OCI-LY1 (cell line): ENCODE results near the gene TPCN2.

Experiments
- CTCF ChIP-seq: fragments of 200-600 bp; sonication (generic), shearing (Covaris generic); IDR thresholded peaks from 2 replicates; pipeline ENCODE4 v1.5.1; 2017; ENCODE audit warnings: mild to moderate bottlenecking, antibody characterized with exemption, low read length, moderate library complexity, mixed read lengths
- EZH2 ChIP-seq: fragments of 200-600 bp; sonication (generic), shearing (Covaris generic); IDR thresholded peaks from 2 replicates; pipeline ENCODE4 v1.8.0; 2017; ENCODE audit warnings: borderline replicate concordance, mixed run types, mild to moderate bottlenecking, antibody characterized with exemption, low read length, moderate library complexity, mixed read lengths

- no peak for TF ChIP-seq CTCF
- TF ChIP-seq EZH2, result no peak
These were observed 46.0 kb upstream of the TPCN2 start for GRCh38 chr11:69002570-69003231.
